NCI-H2227 treated with DMSO at 0.1 percent for 48 hours (cell line): ENCODE data around the gene TMEM151B.
"Not testable (repeated sequence)": the region's sequence is repeated elsewhere in the genome, so short reads cannot be mapped to it uniquely, and the experiment has no call there.

Experiments
- DNase-seq: peaks from one replicate; lab custom pipeline; 2025; lab: John Stamatoyannopoulos, UW

The TMEM151B gene

DNA sequence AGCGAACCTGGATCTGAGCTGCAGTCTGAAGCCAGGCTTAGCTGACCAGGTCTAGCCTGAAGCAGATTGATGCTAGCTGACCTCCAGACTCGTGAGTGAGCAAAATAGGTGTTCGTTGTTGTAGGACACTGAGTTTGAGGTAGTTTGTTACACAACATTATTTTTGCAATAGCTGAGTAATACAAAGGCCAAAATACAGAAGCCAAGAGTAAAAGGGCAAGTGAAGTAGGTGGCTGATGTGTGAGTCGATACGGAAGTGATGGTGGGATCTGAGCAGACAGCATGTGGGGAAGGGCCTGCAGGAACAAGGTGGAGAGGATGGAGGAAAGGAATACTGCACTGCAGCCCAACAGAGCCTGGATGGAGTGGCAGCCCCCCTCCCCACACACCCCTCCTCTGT, 63.7 kb downstream of the TMEM151B start:
- no peak for DNase-seq

DNA sequence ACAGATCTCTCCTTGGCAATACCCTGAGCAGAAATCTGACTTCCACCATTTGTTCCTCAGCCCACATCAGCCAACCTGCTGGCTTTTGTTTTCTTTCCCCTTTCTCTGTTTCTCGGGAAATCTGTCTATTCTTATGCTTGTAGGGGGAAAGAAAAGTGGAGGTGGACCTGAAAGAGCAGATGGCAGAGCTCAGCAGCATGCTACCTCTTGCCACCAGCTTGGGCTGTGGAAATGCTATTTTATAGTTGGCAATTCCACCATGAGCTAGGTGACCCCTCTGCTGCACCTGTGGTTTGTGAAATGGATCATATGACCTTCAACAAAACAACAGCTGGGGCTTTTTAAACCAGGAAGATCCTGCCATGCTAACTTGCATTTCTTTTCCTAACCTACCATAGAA, 65.4 kb downstream of the TMEM151B start:
- no peak for DNase-seq

DNA sequence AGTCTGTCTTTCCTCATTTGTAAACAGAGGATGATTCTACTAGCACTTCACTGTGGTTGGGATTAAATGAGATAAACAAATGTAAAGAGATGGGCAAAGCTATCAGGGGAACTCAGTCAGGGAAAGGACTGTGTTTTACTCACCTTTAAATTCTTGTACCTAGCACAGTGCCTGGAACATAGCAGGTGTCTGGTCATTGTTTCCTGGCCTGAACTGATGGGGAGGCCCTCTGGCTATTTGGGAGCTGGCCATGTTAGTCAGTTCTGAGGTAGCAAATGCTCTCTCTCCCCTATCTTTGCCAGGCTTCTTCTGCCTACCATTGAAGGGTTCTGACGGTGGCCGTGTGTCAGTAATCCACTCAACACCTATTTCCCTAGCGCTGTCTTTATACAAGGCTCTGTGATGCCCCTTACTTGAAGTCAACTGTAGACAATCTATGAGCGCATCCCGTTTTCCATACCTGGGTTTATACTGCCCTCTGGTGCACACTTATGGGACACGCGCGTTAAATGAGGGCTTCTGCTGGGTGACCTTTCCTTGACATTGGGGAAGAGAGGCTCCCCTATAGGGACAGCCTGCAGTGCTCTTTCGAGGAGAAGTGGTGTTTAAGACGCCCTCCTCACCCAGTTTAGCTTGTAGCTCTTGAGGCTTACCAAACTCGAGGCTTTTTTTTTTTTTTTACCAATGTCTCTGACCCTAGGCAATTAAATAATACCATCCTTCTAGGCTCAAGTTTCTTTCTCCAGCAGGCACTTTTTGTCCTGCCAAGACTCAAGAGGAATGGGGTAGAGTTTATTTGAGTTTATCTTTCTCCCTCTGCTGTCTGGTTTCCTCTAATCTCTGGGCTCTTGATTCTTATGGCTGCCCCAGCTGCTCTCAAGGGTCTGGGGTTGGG, 68.2 kb downstream of the TMEM151B start:
- DNase-seq: peak; percentile 55

DNA sequence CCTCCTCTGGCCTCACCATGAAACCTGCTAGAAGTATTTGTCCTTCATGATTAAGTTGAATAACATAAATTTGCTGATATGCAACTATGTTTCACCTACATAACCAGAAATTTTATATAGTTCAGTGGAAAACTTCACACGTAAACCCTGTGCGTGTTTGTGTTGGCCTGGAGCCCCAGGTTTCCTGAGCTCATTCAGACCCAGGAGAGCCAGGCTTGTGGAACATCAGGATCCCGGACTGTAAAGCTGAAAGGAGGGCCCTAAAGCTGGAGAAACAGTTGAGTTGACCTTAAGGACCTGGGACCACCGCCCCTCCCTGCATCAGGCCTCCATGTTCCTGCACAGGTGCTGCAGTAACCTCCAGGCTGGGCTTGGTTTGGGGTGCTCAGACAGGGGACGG, 69.1 kb downstream of the TMEM151B start:
- no peak for DNase-seq

DNA sequence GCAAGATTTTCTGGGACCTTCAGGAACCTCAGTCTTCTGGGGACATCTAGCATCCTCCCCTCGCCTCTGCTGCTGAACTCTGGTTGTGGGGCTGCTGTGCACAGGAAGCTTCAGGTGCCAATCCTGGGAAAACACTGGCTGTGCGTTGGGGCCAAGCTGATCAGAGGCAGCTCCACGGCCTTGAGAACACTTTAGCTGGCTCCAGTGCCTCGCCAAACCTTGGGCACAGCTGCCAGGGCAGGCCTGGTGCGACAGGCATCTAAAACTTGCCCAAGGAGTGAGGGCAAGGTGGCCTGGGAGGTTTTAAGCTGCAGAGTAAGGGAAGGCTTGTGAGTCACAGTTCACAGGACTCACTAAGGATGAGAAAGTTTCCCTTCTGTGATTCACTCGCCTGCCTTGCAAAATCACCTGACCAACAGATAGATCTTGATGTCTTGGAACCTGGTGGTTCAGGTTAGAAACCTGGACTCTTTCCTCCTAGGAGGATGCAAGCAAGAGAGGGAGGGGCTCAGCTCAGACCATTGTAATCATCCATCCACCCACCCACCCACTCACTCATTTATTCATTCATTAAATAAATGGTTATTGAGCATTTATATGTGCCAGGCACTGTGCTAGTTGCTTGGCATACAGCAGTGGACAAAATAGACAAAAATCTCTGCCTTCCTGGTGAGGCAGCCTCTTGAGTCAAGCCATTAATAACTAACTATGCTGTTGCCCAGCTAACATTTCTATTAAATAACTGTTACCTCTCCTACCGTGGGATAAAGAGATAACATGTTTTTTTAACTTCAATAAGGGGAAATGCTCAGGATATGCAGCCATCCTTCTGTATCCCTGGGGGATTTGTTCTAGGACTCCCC, 69.7 kb downstream of the TMEM151B start:
- no peak for DNase-seq

DNA sequence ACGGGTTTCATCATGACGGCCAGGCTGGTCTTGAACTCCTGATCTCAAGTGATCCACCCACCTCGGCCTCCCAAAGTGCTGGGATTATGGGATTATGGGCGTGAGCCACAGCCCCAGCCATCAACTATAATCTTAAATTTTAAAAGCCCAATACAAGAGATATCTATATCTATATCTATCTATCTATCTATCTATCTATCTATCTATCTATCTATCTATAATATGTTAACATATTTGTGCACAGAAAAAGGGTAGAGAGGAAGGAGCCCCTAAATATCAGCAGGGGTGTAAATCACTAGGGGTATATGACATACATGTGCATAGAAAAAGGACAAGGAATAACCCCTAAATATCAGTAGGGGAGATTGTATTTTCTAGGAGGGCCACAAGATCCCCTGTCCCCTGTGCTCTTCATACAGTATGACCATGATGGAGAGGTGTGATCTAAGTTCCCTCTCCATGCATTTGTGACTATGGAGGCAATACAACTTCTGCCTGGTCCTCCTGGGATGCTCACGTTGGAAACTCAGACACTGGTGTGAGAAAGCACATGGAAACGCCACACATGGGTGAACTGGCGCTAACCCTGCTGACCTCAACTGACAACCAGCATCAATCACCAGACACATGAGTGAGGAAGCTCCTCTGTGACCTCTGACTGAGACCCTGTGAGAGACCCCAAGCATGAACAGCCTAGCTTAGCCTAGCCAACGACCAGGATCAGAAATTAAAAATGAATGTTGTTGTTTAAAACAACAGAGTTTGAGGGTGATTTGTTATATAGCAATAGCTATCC, 71.0 kb downstream of the TMEM151B start:
- no peak for DNase-seq

DNA sequence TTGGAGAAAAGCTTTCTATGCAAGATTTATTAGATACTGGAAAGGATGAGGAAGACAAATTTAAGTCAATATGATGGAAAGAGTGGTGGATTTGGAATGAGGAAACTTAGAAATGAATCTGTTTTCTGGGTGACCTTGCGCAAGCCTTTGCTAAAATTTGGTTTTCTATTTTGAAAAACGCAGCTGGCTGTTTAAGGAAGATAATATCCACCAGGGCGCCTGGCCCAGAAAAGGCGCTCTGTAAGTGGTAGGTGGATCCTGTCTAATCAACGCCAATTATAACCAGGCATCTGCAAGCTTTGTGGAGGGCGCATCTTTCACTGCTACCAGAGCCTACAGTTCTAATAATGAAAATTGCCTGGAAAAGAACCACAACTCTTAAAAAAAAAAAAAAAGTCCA, 71.8 kb downstream of the TMEM151B start:
- DNase-seq: peak; percentile 74

DNA sequence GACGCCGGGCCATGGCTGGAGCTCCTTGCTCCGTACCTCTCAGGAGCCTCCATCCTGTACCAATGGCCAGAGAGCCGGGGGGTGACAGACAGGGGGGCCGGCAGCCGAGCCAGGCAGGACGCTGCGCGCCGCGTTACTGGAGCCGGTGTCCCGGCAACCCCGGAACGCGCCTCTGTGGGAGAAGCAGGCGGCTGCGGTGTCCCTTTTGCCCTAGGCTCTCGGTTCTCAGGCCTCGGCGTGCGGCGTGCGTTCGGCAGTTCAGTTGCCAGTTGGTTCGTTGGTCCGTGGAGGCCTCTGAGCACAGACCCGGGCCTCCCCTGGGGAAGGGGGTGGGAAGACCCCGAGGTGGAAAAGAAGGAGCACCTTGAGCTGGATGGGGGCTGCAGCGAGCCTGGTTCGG, 72.2 kb downstream of the TMEM151B start, which contains the start of gene SPATS1:
Gene SPATS1 (plus strand): TSS at position 162 of the 400 bp plus-strand sequence. CDS start 446 bp downstream, outside the sequence.
- no peak for DNase-seq

DNA sequence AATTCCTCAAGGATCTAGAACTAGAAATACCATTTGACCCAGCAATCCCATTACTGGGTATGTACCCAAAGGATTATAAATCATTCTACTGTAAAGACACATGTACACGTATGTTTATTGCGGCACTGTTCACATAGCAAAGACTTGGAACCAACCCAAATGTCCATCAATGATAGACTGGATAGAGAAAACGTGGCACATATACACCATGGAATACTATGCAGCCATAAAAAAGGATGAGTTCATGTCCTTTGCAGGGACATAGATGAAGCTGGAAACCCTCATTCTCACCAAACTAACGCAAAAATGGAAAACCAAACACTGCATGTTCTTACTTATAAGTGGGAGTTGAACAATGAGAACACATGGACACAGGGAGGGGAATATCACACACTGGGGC, 76.6 kb downstream of the TMEM151B start:
- not testable (repeated sequence) for DNase-seq

DNA sequence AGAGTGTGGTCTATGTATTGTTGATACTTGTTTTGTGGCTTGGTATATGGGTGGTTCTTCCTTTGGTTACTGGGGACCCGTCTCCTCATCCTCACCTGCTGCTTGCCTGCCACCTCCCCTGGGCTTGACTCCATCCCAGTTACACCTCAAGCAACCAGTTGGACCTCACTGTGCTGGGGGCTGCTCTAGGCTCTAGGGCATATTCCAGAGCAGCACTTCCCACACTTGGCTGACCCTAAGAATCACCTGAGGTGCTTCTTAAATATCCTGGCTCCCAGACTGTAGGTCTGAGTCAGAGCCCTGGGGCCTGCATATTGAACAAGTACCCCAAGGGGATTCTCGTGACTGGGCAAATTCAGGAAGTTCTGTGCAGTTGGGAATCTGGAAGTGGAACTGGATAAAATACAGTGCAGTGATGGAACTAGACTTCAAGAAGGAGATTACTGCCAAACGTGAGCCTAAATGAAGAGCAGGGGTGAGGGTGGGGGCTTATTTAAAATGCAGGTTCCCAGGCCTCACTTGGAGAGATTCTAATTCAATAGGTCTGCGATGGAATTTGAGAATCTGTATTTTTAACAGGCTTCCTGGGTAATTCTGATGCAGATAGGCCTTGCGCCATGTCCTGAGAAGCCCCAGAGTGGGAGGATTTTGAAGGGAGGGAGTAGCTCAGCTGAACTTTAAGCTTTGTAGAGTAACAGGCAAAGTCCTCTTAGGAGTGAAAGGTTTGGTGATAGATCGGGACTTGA, 79.8 kb downstream of the TMEM151B start:
- no peak for DNase-seq

DNA sequence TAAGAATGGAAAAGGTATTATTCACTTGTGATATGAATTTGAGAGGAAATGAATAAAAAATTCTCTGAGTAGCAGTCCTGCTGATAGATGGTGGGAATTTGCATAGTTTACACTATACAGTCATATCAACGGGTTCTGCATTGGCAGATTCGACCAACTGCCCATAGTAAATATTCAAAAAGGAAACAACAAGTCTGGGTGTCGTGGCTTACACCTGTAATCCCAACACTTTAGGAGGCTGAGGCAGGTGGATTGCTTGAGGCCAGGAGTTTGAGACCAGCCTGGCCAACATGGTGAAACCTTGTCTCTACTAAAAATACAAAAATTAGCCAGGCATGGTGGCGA, 80.4 kb downstream of the TMEM151B start:
- not testable (repeated sequence) for DNase-seq

DNA sequence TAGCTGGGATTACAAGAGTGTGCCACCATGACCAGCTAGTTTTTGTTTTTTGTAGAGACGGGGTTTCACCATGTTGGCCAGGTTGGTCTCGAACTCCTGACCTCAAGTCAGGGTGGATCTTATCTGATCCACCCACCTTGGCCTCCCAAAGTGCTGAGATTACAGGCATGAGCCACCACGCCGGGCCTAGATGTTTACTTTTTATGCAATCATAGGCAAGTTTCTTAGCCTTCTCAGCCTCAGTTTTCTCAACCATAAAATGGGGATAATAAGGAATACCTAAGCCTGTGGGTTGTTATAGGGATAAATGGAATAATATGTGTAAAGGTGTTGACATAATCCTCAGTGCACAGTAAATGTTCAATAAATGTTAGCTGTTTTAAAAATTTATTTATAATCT, 82.0 kb downstream of the TMEM151B start:
- DNase-seq: no peak

DNA sequence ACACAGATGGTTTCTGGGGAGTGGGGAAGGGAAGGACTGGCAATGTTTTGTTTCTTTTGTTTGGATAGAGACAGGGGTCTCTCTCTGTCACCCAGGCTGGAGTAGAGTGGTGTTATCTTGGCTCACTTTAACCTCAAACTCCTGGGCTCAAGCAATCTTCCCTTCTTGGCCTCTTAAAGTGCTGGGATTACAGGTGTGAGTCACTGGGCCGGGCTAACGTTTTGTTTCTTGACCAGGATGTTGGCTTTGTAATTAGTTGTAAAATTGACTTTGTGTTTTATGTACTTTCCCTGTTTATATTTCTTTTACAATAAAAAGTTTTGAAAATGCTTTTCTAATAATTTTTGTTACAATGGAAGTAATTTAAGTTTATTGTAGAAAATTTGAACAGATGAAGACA, 83.1 kb downstream of the TMEM151B start:
- DNase-seq: no peak

DNA sequence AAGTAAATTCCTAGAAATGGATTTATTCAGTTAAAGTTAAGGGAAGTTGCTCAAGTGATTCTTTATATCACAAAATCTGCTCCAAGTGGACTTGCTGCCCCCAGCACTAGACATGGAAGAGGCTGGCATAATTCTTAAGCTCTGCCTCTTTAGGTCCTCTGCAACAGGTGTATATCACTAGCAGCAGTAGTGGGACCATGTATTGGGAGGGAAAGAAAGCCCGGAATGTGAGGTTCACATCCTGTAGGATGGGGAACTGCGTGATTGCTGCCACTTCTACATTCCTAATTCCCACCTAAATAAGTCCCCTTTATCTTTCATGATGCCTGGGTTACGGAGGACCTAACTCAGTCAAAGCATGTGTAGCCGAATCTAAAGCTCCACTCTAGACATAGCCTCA, 85.4 kb downstream of the TMEM151B start:
- DNase-seq: no peak

DNA sequence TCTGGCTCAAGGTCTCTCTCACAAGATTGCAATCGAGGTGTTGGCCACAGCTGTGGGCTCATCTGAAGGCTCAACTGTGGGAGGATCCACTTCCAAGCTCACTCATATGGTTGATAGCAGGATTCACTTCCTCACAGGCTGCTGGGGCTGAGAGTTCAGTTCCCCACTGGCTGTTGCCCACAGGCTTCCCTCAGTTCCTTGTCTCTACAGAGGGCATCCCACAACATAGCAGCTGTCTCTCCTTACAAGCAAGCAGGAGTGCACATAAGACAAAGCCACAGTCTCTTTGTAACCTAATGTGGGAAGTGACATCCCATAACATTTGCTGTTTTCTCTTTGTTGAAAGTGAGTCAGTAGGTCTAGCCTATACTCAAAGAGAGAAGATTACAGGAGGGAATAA, 86.2 kb downstream of the TMEM151B start:
- DNase-seq: no peak
